Suprapubic skin (tissue), 3 donors: Measurements from ENCODE around the gene SLC30A1.

Experiments used
- POLR2AphosphoS5 ChIP-seq, 3 donors: sonication (generic); formaldehyde crosslinking; IDR thresholded peaks; one replicate each; pipeline ENCODE4 v1.6.1; 2017; ENCODE audit warnings: antibody characterized with exemption in 3 of 3
- TF ChIP-seq, protein P1 (sequence below), 2 donors: fragments of 200-600 bp in 1 of 2; fragments of 450-650 bp in 1 of 2; sonication (generic) in 1 of 2; IDR thresholded peaks; one replicate each; pipeline ENCODE4 v1.5.1; 2016 to 2019; ENCODE audit warnings: antibody characterized with exemption in 2 of 2, mild to moderate bottlenecking in 1 of 2, moderate library complexity in 1 of 2

DNA sequence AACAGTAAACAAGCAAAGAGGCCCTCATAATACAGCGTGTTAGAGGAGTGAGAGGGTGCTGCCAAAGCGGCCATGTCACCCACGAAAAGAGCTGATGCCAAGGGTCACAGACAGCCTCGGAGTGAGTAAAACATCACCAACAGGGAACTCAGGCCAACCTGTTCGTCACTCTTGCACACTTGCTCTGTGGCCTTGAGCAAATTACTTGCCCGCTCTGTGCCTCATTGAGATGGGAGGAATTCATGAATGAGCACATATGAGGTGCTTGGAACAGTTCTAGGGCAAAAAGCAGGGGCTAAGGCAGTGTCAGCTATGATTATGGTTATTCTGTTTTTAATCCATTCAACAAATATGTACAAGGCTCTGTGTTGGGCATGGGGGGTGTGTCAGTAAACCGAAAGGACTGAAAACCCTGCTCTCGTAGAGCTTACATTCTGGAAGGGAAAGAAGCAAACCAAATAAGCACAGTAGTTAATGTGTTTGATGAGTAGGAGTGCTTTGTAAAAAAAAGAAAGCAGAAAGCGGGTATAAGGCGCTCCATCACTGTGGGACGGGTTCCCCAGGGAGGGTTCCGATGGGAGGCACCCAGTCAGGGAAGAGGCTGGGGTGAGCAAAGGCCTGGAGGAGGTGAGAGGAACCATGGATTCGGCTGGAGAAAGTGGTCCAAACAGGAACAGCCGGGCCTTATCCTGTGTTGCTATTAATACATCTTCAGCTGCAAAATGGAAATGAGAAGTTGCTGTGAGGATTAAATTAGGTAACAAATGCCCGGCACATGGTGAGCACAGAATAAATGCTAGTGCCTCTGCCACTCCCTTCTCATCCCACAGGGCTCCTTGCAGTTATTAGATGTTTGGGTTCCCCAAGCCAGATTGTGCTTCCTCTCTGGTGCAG lies 47.5 kb downstream of the SLC30A1 start:
- no peak for TF ChIP-seq POLR2AphosphoS5 (IDR thresholded peaks at IDR 0.05)
- TF ChIP-seq, protein P1, sequence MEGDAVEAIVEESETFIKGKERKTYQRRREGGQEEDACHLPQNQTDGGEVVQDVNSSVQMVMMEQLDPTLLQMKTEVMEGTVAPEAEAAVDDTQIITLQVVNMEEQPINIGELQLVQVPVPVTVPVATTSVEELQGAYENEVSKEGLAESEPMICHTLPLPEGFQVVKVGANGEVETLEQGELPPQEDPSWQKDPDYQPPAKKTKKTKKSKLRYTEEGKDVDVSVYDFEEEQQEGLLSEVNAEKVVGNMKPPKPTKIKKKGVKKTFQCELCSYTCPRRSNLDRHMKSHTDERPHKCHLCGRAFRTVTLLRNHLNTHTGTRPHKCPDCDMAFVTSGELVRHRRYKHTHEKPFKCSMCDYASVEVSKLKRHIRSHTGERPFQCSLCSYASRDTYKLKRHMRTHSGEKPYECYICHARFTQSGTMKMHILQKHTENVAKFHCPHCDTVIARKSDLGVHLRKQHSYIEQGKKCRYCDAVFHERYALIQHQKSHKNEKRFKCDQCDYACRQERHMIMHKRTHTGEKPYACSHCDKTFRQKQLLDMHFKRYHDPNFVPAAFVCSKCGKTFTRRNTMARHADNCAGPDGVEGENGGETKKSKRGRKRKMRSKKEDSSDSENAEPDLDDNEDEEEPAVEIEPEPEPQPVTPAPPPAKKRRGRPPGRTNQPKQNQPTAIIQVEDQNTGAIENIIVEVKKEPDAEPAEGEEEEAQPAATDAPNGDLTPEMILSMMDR (IDR thresholded peaks at IDR 0.05) = no peak
